SK-MEL-5 (cell line): Measurements from ENCODE around the gene VGLL4. TPM values are rescaled to one million over a fixed set of nuclear protein-coding genes. Genes with fewer than 3 reads are reported as not detected.
"Not testable (repeated sequence)": the region's sequence is repeated elsewhere in the genome, so short reads cannot be mapped to it uniquely, and the experiment has no call there.

Experiments used
- DNase-seq: peaks from one replicate; pipeline ENCODE4 v3.0.0-alpha.2; 2016; ENCODE audit warnings: low read depth, low spot score
- in situ Hi-C: cut with HindIII; loops from 2 replicates; pipeline ENCODE4 v1.10.0; 2016; ENCODE audit warnings: low sequenced_read_pairs, high pct_unique_total_duplicates, low pct_unique_long_range_greater_than_20kb
- small RNA-seq, 2 experiments: library from RNA; depleted of rRNA; stranded (forward); fragments of <200 nt; gene quantifications; one replicate each; pipeline ENCODE3, GENCODE V24; 2014
- total RNA-seq: library from RNA; depleted of rRNA; stranded (reverse); fragments of >200 nt; shearing (Covaris generic); gene quantifications from 2 replicates; pipeline ENCODE4 v1.2.3, GENCODE V29; 2014; rRNA removed

Gene VGLL4
- total RNA-seq, 1 experiment from 2014 or later, result 104 TPM

DNA sequence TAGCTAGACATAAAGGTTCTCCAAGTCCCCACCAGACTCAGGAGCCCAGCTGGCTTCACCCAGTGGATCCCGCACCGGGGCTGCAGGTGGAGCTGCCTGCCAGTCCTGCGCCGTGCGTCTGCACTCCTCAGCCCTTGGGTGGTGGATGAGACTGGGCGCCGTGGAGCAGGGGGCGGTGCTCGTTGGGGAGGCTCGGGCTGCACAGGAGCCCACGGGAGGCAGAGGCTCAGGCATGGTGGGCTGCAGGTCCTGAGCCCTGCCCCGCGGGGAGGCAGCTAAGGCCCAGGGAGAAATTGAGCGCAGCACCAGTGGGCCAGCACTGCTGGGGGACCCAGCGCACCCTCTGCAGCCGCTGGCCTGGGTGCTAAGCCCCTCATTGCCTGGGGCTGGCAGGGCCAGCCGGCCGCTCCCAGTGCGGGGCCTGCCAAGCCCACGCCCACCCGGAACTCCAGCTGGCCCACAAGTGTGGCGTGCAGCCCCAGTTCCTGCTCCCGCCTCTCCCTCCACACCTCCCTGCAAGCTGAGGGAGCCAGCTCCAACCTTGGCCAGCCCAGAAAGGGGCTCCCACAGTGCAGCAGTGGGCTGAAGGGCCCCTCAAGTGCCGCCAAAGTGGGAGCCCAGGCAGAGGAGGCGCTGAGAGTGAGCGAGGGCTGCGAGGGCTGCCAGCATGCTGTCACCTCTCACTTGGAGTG, 130.4 kb downstream of the VGLL4 start:
- in situ Hi-C loops, DNase-seq: not testable (repeated sequence)

DNA sequence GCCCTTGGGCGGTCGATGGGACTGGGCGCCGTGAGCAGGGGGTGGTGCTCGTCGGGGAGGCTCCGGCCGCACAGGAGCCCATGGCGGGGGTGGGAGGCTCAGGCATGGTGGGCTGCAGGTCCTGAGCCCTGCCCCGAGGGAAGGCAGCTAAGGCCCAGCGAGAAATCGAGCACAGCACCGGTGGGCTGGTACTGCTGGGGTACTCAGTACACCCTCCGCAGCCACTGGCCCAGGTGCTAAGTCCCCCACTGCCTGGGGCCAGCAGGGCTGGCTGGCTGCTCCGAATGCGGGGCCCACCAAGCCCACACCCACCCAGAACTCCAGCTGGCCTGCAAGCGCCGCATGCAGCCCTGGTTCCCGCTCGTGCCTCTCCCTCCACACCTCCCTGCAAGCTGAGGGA, 132.1 kb downstream of the VGLL4 start:
- in situ Hi-C loops, DNase-seq: not testable (repeated sequence)

GRCh38 chr3:11510356-11510755, 133.4 kb downstream of the VGLL4 start:
- DNase-seq, result no peak
- in situ Hi-C loops, result no loop called here

DNA sequence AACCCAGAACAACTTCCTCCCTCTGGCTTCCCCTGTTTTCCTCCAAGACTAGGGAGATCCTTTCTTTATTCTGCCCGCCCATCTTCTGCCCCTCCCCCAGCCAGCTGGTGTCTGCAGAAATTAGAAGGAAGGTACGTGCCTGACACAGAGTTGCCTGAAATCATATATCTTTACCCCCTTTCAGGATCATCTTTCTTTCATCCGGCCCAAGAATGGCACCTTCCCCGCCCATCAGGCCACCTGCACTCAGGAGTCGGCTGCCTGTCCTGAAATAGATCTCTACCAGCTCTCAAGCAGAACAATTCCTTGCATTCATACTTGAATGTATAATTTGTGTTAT, 133.7 kb downstream of the VGLL4 start:
- DNase-seq, result no peak

GRCh38 chr3:11509173-11510000, 134.3 kb downstream of the VGLL4 start:
- in situ Hi-C loops, result no loop called here
- DNase-seq, result peak; percentile 66

More for the DNA sequence above, 133.7 kb downstream of the VGLL4 start:
- in situ Hi-C loops, result no loop called here

DNA sequence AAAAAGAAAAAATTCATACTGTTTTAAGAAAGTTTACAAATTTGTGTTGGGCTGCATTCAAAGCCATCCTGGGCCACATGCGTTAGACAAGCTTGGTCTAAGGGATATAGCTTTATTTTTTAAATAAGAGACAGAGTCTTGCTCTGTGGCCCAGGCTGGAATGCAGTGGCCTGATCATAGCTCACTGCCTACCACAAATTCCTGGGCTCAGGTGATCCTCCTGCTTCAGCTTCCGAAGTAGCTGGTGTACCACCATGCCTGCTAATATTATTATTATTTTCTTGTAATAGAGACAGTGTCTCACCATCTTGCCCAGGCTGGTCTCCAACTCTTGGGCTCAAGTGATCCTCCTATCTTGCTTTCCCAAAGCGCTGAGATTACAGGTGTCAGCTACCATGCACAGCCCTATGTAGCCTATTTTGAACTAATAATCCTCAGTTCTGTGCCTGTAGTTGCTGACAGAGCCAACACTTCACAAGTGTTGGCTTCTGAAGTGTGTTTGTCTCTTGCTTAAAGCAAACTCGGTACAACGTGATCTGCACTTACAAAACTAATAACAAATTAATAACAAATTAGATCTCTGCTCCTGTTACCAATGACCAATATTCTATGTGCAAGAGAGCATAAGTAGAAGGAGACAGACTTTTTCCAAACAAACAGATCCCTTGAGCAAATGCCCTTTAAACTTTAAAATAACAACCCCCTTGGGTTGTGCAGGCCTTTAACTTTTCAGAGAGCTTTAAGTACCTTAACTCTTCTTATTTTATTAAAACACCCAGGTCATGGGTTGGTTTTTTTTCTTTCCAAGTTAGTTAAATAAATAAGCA, 135.2 kb downstream of the VGLL4 start:
- in situ Hi-C loops, result no loop called here
- no peak for DNase-seq

DNA sequence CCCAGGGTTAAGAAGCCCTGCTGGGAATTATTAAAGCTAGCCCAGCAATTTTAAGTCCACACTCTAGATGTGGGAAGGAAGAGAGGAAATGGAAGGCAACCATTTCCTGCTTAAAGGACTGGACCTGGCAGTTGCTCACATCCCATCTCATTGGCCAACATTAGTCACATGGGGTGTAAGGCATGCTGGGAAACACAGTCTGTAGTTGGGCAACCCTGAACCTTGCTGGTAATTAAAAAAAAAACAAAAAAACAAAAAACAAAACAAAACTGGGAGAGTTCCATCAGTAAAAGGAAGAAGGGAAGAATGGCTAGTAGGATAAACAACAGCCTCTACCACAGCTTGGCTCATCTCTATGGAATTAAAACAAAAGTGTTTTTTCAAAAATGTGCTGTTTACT, 136.0 kb downstream of the VGLL4 start:
- in situ Hi-C loops, result no loop called here
- no peak for DNase-seq

Small RNAs within 50 kb of the gene (small RNA-seq; reads per million reads assigned to genes)
- gene AC022001.1, result 0 reads per million in 2 experiments

Other genes starting within 250 kb of the VGLL4 start
- gene TAMM41, start 203.0 kb upstream of the VGLL4 start, total RNA-seq, result 7.1 TPM in 2 replicates